ENCODE results near the gene ORC5.
A peak's percentile ranks its signal among the peaks of the same experiment; 100 is the strongest.

The ORC5 gene

GRCh38 chr7:104207731-104208420, at the start of gene ORC5:
ORC5 (minus strand) TSS chr7:104208013; CDS start chr7:104207904, 109 bp downstream.
- TF ChIP-seq, protein P1, sequence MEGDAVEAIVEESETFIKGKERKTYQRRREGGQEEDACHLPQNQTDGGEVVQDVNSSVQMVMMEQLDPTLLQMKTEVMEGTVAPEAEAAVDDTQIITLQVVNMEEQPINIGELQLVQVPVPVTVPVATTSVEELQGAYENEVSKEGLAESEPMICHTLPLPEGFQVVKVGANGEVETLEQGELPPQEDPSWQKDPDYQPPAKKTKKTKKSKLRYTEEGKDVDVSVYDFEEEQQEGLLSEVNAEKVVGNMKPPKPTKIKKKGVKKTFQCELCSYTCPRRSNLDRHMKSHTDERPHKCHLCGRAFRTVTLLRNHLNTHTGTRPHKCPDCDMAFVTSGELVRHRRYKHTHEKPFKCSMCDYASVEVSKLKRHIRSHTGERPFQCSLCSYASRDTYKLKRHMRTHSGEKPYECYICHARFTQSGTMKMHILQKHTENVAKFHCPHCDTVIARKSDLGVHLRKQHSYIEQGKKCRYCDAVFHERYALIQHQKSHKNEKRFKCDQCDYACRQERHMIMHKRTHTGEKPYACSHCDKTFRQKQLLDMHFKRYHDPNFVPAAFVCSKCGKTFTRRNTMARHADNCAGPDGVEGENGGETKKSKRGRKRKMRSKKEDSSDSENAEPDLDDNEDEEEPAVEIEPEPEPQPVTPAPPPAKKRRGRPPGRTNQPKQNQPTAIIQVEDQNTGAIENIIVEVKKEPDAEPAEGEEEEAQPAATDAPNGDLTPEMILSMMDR (IDR thresholded peaks at IDR 0.05): no peak

DNA sequence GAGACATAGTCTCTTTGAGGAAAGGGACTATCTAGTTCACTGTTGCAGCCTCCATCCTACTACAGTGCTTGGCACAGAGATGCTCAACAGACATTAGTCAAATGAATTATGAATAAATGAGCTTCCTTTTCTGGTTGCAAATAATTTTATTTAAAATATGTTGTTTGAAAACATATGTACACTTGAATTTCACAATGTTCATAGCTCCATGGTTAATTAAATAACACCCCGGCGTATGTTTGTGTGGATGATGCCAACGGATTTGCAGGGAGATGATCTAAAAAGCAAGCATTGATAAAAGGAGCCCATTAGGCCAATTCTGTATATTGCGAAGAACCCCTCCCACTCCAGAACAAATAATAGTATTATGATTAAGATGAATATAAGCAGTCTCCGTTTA, 47.8 kb upstream of the ORC5 start:
- TF ChIP-seq, protein P1 (IDR thresholded peaks at IDR 0.05): no peak

- TF ChIP-seq, protein P1 (IDR thresholded peaks at IDR 0.05): no peak
Observed at GRCh38 chr7:104255194-104255593, 47.4 kb upstream of the ORC5 start.

- TF ChIP-seq, protein P1 (IDR thresholded peaks at IDR 0.05): no peak
Observed at GRCh38 chr7:104254696-104255095, 46.9 kb upstream of the ORC5 start.

DNA sequence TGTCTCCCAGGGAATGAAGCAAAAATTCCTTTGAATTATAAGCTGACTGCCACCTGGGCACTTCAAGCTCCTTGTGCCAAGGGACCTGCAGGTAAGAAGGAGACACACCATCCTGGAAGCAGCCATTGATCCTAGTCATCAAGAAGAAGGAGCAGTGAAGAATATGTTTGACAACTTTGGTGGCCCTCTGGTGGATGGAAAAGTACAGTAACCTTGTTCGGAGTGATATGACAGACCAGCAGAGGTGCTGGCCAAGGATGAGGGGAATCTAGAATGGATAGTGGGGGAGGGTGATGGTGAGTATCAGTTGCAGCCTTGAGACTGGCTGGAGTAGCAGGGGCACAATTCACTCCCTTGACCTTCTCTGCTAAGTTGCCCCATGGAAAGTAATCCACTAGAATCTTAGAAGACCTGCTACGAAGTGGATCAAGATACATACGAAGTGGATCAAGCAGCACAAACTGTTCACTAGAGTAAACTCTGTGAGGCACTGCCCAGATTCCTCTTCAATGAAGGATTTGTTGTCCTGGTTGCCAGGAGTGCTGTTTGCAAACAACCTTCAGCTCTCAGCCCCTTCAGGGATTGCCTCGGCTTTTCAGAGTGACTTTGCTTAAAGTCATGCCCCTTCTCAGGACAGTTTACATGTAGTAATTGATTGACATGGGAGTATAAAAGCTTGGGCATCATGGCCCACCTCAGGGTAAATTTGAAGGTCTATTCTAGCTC, 44.8 kb upstream of the ORC5 start:
- TF ChIP-seq, protein P1 (IDR thresholded peaks at IDR 0.05): peak; percentile 41; the same call in 1 of the 2 replicates

DNA sequence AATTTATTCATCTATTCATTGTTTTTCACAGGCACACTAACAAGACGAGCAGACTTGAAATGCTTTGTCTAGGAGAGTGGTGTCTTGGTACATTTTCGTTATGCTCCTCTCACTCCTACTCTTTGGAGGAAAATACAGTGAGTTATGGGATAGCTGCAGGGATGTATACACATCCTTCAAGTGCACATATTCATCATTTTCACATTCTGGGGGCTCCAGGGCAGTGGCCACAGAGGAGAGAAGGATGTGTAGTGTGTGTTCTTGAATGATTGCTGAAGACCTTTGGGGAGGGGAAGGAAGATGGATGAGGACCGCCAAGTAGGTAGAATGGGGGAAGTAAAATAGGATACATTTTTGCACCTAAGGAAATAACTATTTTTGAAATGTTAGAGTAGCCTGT, 34.8 kb upstream of the ORC5 start:
- TF ChIP-seq, protein P1 (IDR thresholded peaks at IDR 0.05): no peak

DNA sequence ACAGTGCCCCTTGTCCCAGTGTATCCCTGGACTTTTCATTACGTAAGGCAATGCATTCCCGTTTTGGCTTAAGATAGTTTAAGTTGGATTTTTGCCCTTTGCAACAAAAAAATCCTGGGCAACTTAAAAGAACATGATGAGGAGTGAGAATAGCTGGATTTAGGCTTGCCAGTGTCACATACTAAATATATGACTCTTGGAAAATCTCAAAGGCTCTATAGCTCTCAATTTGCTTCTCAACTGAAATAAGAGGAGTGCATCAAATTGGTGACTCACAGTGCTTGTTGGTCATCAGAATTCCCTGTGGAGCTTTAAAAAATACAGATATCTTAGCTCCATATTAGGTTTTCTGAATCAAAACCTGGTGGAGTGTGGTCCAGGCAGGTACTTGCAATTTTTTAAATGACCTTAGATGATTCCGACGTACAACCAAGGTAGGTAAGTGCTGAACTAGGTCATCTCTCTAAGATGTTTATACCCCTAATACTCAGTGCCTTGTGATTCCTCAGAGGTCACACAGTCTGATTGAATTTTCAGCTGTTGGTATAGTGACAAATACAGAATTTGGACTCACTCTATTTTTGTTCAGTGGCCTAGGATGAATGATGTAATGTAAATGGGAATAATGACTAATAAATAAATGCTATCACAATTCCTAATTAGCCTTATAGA, 33.9 kb upstream of the ORC5 start:
- TF ChIP-seq, protein P1 (IDR thresholded peaks at IDR 0.05): no peak

All from LNCAP (cell line).